K562 (cell line): ENCODE data around the gene MEGF11. TPM values are rescaled to one million over a fixed set of nuclear protein-coding genes. Genes with fewer than 3 reads are reported as not detected.

Experiments used
- ATAC-seq: fragments of 200-7000 bp; cut with Tn5 transposase; 3 replicates; pipeline ENCODE4 v1.9.1; 2020; ENCODE audit warnings: moderate library complexity
- BruUV-seq: library from RNA; stranded (reverse); fragments of 400-500 nt; replicated peaks from 2 replicates; lab custom pipeline; 2021; lab: Mats Ljungman, UMichigan
- CTCF ChIA-PET: fragments of 300-600 bp; formaldehyde crosslinking; extraction: SDS; loops from one replicate; lab custom pipeline; 2021; ENCODE audit warnings: low intra/inter-chr PET ratio; lab: Yijun Ruan, JAX
- POLR2A ChIA-PET: fragments of 300-600, 350-650 bp; sonication (Branson Sonifier 250); formaldehyde crosslinking; extraction: SDS; loops from one replicate; lab custom pipeline; 2021; ENCODE audit warnings: antibody characterized with exemption, inconsistent platforms; lab: Yijun Ruan, JAX
- DNase-seq, 4 experiments: peaks; one replicate each; pipeline versions ENCODE4 v3.0.0 to v3.0.0-alpha.2; 2011 to 2018; ENCODE audit warnings: low spot score in 3 of 4, mixed read lengths in 3 of 4; ENCODE audit errors: extremely low read depth in 1 of 4
- FAIRE-seq: peaks from 2 replicates; lab custom pipeline; 2011; peaks lifted over from hg19 to GRCh38; lab: Jason Lieb, UNC
- H2AFZ ChIP-seq: 2 replicates; pipeline ENCODE4 v1.6.0; 2011; ENCODE audit warnings: low read depth, low read length, control low read depth, inconsistent platforms
- H3K27ac ChIP-seq: fragments of 200-600 bp; 3 replicates; pipeline ENCODE4 v1.8.0; 2011; ENCODE audit warnings: low read depth, mild to moderate bottlenecking, control low read depth, inconsistent platforms, low read length, moderate library complexity, mixed read lengths; ENCODE audit errors: extremely low read depth
- H3K27me3 ChIP-seq, 2 experiments: fragments of 300-600 bp in 1 of 2; 2 replicates in 1 of 2; 3 replicates in 1 of 2; pipeline versions ENCODE4 v1.6.0 to v1.8.0; 2011; ENCODE audit warnings: inconsistent platforms in 2 of 2, low read length in 2 of 2, mild to moderate bottlenecking in 1 of 2, mixed read lengths in 1 of 2, moderate library complexity in 1 of 2; ENCODE audit not compliant: control insufficient read depth in 2 of 2, insufficient read depth in 2 of 2
- H3K36me3 ChIP-seq: fragments of 300-600 bp; 3 replicates; pipeline ENCODE4 v1.8.0; 2011; ENCODE audit warnings: mild to moderate bottlenecking, low read length, inconsistent platforms; ENCODE audit not compliant: control insufficient read depth, insufficient read depth
- H3K4me1 ChIP-seq, 2 experiments: fragments of 200-600 bp in 1 of 2; replicated peaks in 1 of 2; 2 replicates in 1 of 2; 3 replicates in 1 of 2; pipeline versions ENCODE4 v1.5.1 to v1.8.0; 2011; ENCODE audit warnings: inconsistent platforms in 2 of 2, low read length in 2 of 2, mild to moderate bottlenecking in 1 of 2, mixed read lengths in 1 of 2, moderate library complexity in 1 of 2; ENCODE audit not compliant: control insufficient read depth in 2 of 2, insufficient read depth in 2 of 2
- H3K4me2 ChIP-seq: 2 replicates; pipeline ENCODE4 v1.6.1; 2011; ENCODE audit warnings: low read length, control low read depth, inconsistent platforms, mixed read lengths; ENCODE audit not compliant: insufficient read depth
- H3K4me3 ChIP-seq: fragments of 200-600 bp; sonication (generic), shearing (Covaris generic); 2 replicates; pipeline ENCODE4 v1.5.1; 2016; ENCODE audit warnings: control low read depth, inconsistent platforms
- H3K79me2 ChIP-seq: fragments of 200-600 bp; 3 replicates; pipeline ENCODE4 v1.8.0; 2011; ENCODE audit warnings: low read length, inconsistent platforms; ENCODE audit not compliant: control insufficient read depth, insufficient read depth
- H3K9ac ChIP-seq, 2 experiments: 2 replicates each; pipeline versions ENCODE4 v1.6.0 to v1.6.1; 2011; ENCODE audit warnings: low read depth in 2 of 2, low read length in 2 of 2, control low read depth in 1 of 2, inconsistent platforms in 1 of 2, mild to moderate bottlenecking in 1 of 2, mixed read lengths in 1 of 2; ENCODE audit not compliant: insufficient read depth in 1 of 2
- H3K9me1 ChIP-seq: one replicate; pipeline ENCODE4 v1.6.0; 2011; ENCODE audit warnings: inconsistent platforms, mild to moderate bottlenecking, low read length, moderate library complexity; ENCODE audit not compliant: control insufficient read depth, insufficient read depth
- H3K9me3 ChIP-seq: replicated peaks from 2 replicates; pipeline ENCODE4 v1.5.1; 2011; ENCODE audit warnings: low read depth, low read length, inconsistent platforms; ENCODE audit not compliant: control insufficient read depth, insufficient read depth
- H4K20me1 ChIP-seq: replicated peaks from 2 replicates; pipeline ENCODE4 v1.6.1; 2011; ENCODE audit warnings: low read length, inconsistent platforms, mixed read lengths; ENCODE audit not compliant: control insufficient read depth, insufficient read depth
- CCNT2 ChIP-seq: IDR thresholded peaks from 2 replicates; pipeline ENCODE4 v1.6.1; 2011; ENCODE audit warnings: borderline replicate concordance, low read depth, mild to moderate bottlenecking, moderate library complexity, mixed read lengths, low read length; ENCODE audit not compliant: insufficient read length; ENCODE audit errors: extremely low read depth
- CEBPG ChIP-seq, 3 experiments: fragments of 200-800 bp in 1 of 3; sonication (Bioruptor generic) in 1 of 3; sonication (generic) in 1 of 3; formaldehyde crosslinking in 1 of 3; IDR thresholded peaks in 2 of 3; conservative IDR thresholded peaks in 1 of 3; 2 replicates each; pipeline versions ENCODE4 v1.6.1 to v1.8.0; 2016 to 2022; ENCODE audit warnings: missing compliant biosample characterization in 2 of 3, missing genetic modification characterization in 2 of 3, mild to moderate bottlenecking in 1 of 3, missing genetic modification reagents in 1 of 3
- E2F3 ChIP-seq: fragments of 250-450 bp; sonication (Bioruptor Pico); IDR thresholded peaks from 2 replicates; pipeline ENCODE4 v1.4.0; 2020; ENCODE audit warnings: mild to moderate bottlenecking
- EGR1 ChIP-seq: fragments of 450-650 bp; conservative IDR thresholded peaks from 2 replicates; pipeline ENCODE4 v1.6.1; 2017; ENCODE audit warnings: mild to moderate bottlenecking
- MCM2 ChIP-seq: fragments of 450-650 bp; IDR thresholded peaks from 2 replicates; pipeline ENCODE4 v1.6.1; 2017; ENCODE audit warnings: low read depth, mild to moderate bottlenecking
- NFYB ChIP-seq: IDR thresholded peaks from 2 replicates; pipeline ENCODE4 v1.6.1; 2011; ENCODE audit warnings: mild to moderate bottlenecking, moderate library complexity; ENCODE audit not compliant: insufficient read length; ENCODE audit errors: extremely low read depth
- NR2F6 ChIP-seq: fragments of 450-650 bp; formaldehyde crosslinking; IDR thresholded peaks from 2 replicates; pipeline ENCODE4 v1.4.0; 2020; ENCODE audit warnings: mild to moderate bottlenecking
- POLR2AphosphoS5 ChIP-seq: IDR thresholded peaks from 2 replicates; pipeline ENCODE4 v1.6.1; 2011; ENCODE audit warnings: mild to moderate bottlenecking, low read depth, low read length, moderate library complexity; ENCODE audit not compliant: control insufficient read depth, insufficient read depth
- TCF7L2 ChIP-seq: fragments of 150-350 bp; IDR thresholded peaks from 2 replicates; pipeline ENCODE4 v1.6.1; 2016; ENCODE audit warnings: low read depth, mild to moderate bottlenecking, low read length, moderate library complexity
- ZNF778 ChIP-seq: fragments of 450-650 bp; formaldehyde crosslinking; IDR thresholded peaks from 2 replicates; pipeline ENCODE4 v1.4.0; 2020; ENCODE audit warnings: mild to moderate bottlenecking, moderate library complexity
- WGBS: fragments of 100-300 bp; shearing (Covaris generic); methylation state at CpG from one replicate; pipeline ENCODE4 v1.1.6; 2016; ENCODE audit warnings: low coverage, mixed read lengths; ENCODE audit not compliant: insufficient coverage; ENCODE audit errors: missing lambda C conversion rate; 5-methylcytosine and 5-hydroxymethylcytosine counted together
- in situ Hi-C: fragments of 300-500 bp; cut with MboI; formaldehyde crosslinking; loops from 4 replicates; pipeline ENCODE4 v1.15.0; 2018; ENCODE audit warnings: inconsistent platforms, mixed read lengths
- intact Hi-C: fragments of 100-400 bp; cut with micrococcal nuclease; formaldehyde crosslinking; loops from 2 replicates; pipeline ENCODE4 v1.14.2; 2022
- polyA plus RNA-seq, 8 experiments: library from polyadenylated mRNA; depleted of rRNA in 4 of 8; stranded (reverse) in 5 of 8; unstranded in 3 of 8; fragments of >200 nt; fragmentation: Nextera tagmentation in 2 of 8; fragmentation: Illumina TruSeq in 1 of 8; extraction: Ambion mirVana in 2 of 8; extraction: Trizol in 1 of 8; gene quantifications; 2 replicates each; pipeline versions ENCODE4 v1.2.1 to v1.2.3, GENCODE V29; 2011 to 2014; ENCODE audit warnings: inconsistent platforms in 1 of 8, missing spikeins in 1 of 8
- total RNA-seq, 7 experiments: library from RNA; depleted of rRNA in 6 of 7; stranded (reverse); fragments of >200 nt in 6 of 7; fragmentation: Illumina TruSeq in 2 of 7; extraction: Trizol in 2 of 7; gene quantifications; 2 replicates each; pipeline versions ENCODE4 v1.2.1 to v1.2.3, GENCODE V29; 2011 to 2021; ENCODE audit warnings: low replicate concordance in 1 of 7

MEGF11 gene
- total and polyA plus RNA-seq, 9 of the 15 experiments (the other 6 are each of a cell fraction or from before 2014, with no cell fraction given), result 0.06 to 0.23 (median 0.20) TPM; not detected in 6

DNA sequence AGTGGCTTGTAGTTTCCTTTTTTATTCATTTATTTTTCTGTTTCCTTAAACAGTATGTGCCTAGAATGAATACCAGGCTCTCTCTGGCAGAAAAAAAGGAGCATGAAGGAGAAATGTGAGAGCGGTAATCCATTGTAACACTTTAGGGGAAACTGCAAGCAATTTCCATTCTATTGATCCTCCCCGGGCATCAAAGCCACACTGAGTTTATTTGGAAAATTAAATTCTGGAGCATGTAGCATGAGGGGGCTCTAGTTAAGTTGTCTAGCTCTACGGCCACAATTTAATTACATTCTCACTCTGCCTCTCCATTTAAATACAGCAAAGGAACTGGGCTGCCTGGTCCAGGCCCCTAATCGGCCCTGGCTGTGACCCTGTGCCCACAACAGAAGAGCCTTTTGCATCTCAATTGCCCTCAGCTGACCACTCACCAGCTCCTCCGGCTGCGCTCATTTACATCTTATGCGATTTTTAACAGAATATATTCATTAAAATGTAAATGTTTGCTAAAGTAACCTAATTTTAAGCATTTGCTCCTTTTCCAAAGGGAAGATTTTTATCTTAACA is 72.9 kb downstream of the MEGF11 start:
- Histone ChIP-seq H4K20me1 (no peaks in the 10 kb centered on the region), H3K9ac (no peak overlapping the region), H3K79me2 (no peaks in the 10 kb centered on the region), H3K36me3 (no peaks in the 10 kb centered on the region), H3K9me3 (no peaks in the 10 kb centered on the region), H3K4me1 (no peaks in the 10 kb centered on the region), H3K4me3 (no peak overlapping the region), H3K4me2 (no peak overlapping the region), H2AFZ (no peak overlapping the region), H3K9me1 (no peaks in the 10 kb centered on the region), H3K27me3 (peaks cover 37 to 64% of the 10 kb centered on the region in 2 experiments), H3K27ac (no peak overlapping the region)
- ChIA-PET POLR2A (interaction anchor here (0.9 to 1.3 kb wide), 2 partner anchors 14 to 15 kb away, joined by 3 to 4 read pairs; no protein-coding TSS in a partner anchor), CTCF (no interaction called here)
- in situ Hi-C loops, result no loop called here
- TF ChIP-seq TCF7L2 (no peak), EGR1 (no peak), E2F3 (no peak), ZNF778 (no peak), NFYB (no peak), CEBPG (CRISPR knock-in tag; IDR thresholded peaks at IDR 0.05) (no peak), CEBPG (tag; conservative IDR thresholded peaks at IDR 0.05 in 1 of 2, IDR thresholded peaks at IDR 0.05 in 1 of 2) (no peak), MCM2 (no peak), POLR2AphosphoS5 (no peak), CCNT2 (no peak), NR2F6 (CRISPR knock-in tag) (no peak)
- WGBS, result 3% methylated on average over 7 of the region's 7 CpGs
- no peak for ATAC-seq
- FAIRE-seq, result no peak
- no peak for DNase-seq
- intact Hi-C loops, result no loop called here
- BruUV-seq, result no TSS peak
